NCI-H2107 treated with DMSO at 0.1 percent for 48 hours (cell line): ENCODE data around the gene TLR7.

Experiments
- DNase-seq: peaks from one replicate; lab custom pipeline; 2025; ENCODE audit not compliant: unreplicated experiment; lab: John Stamatoyannopoulos, UW

Gene TLR7

DNA sequence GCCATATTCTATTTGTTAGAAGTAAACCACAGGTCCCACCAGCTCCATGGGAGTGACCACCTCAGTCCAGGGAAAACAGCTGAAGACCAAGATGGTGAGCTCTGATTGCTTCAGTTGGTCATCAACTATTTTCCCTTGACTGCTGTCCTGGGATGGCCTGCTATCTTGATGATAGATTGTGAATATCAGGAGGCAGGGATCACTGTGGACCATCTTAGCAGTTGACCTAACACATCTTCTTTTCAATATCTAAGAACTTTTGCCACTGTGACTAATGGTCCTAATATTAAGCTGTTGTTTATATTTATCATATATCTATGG, 55.7 kb downstream of the TLR7 start:
- DNase-seq: no peak

- no peak for DNase-seq
These were observed 62.8 kb downstream of the TLR7 start for GRCh38 chrX:12929701-12930100.

DNA sequence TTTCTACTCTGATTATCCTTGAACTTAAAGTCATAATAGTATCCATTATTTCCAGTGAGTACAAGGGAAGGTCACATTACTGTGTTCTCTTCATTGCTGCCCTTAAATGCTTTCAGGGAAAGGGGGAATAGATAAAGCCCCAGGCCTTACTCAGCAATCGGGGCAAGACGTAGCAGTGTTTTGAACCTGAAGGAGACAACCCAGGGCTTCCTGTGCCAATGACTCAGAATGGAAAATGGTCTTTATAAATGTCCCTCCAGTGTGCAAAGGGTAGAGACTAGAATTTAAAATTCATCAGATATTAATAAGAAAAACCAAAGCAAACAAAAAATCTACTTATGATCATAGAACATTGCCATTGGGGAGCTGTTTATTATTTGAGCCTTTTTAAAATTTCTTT, 63.3 kb downstream of the TLR7 start:
- DNase-seq: no peak

DNA sequence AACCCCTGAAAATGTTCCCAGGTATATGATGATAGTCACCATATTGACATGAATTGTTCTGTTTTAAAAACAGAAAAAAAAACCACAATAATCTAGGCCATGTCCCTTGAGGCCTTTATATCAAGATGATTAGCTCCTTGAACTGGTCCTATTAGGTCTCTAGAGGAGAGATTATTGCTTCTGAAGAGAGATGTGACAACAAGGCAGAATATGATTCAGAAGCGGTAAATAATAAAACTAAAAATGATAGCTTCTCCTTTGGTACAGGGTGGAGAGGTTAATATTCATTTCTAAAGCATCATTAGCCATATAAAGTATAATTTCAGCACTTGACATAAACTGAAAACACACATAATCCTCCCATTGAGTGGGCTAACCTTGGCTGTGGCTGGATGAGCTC, 65.4 kb downstream of the TLR7 start:
- DNase-seq: no peak

DNA sequence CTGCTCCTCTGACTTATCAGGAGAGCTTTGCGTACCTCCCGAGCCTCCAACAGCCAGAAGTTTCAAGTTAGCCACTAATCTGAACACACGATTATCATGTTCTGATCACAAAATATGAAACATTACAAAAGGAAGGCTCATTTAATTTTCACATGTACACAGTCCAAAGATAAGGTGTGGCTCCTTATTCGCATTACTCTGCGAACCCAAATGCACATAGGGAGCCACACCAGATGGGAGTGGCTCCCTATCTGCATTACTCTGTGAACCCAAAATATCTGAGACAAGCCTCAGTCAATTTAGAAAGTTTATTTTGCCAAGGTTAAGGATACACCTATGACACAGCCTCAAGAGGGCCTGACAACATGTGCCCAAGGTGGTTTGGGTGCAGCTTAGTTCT, 68.0 kb downstream of the TLR7 start:
- no peak for DNase-seq

DNA sequence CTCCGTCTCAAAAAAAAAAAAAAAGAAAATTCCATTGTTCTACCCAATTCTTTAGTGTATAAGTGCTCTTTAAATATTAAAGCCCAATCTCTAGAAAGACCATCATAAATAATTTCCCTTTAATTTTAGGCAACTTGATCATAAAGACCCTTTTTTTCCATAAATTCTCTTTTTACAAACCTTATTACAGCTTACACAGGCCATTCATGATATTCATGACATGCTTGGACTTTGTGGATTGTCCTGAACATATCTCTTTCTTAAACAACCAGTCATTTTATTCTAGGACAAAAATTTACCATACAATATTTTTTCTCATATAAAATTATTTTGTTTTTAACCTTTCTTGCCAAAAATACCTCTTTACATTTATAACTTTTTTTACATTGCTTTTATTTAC, 70.1 kb downstream of the TLR7 start:
- no peak for DNase-seq
